ENCODE data around the gene BRD2.

BRD2 gene

DNA sequence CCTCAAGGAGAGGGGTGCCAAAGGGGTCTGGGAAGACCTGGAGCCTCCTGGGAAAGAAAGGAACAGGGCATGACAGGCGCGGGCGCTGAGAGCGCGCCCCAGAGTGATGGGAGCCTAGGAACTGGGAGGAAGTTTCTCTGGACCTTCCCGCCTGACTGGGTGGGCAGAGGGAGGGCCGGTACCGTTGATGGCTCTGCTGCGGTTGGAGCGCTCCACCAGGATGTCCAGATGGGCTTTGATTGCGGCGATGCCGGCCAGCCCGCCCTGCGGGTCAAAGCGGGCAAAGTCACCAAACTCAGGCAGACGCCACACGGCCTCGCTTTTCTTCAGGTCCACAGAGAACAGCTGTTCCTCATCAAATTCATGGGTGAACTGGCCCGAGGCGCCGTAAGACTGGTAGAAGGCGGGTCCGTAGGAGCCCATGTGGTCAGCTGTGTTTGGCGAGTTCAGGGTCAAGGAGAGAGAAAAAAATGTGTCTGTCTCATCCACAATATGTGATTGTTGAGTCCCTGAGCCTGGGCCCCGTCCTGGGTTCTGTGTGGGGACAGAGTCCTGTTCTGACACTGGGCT, 39.5 kb downstream of the BRD2 start:
- TF ChIP-seq, protein P1, sequence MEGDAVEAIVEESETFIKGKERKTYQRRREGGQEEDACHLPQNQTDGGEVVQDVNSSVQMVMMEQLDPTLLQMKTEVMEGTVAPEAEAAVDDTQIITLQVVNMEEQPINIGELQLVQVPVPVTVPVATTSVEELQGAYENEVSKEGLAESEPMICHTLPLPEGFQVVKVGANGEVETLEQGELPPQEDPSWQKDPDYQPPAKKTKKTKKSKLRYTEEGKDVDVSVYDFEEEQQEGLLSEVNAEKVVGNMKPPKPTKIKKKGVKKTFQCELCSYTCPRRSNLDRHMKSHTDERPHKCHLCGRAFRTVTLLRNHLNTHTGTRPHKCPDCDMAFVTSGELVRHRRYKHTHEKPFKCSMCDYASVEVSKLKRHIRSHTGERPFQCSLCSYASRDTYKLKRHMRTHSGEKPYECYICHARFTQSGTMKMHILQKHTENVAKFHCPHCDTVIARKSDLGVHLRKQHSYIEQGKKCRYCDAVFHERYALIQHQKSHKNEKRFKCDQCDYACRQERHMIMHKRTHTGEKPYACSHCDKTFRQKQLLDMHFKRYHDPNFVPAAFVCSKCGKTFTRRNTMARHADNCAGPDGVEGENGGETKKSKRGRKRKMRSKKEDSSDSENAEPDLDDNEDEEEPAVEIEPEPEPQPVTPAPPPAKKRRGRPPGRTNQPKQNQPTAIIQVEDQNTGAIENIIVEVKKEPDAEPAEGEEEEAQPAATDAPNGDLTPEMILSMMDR (conservative IDR thresholded peaks at IDR 0.05): no peak
- H3K27ac ChIP-seq: no peak overlapping the region

DNA sequence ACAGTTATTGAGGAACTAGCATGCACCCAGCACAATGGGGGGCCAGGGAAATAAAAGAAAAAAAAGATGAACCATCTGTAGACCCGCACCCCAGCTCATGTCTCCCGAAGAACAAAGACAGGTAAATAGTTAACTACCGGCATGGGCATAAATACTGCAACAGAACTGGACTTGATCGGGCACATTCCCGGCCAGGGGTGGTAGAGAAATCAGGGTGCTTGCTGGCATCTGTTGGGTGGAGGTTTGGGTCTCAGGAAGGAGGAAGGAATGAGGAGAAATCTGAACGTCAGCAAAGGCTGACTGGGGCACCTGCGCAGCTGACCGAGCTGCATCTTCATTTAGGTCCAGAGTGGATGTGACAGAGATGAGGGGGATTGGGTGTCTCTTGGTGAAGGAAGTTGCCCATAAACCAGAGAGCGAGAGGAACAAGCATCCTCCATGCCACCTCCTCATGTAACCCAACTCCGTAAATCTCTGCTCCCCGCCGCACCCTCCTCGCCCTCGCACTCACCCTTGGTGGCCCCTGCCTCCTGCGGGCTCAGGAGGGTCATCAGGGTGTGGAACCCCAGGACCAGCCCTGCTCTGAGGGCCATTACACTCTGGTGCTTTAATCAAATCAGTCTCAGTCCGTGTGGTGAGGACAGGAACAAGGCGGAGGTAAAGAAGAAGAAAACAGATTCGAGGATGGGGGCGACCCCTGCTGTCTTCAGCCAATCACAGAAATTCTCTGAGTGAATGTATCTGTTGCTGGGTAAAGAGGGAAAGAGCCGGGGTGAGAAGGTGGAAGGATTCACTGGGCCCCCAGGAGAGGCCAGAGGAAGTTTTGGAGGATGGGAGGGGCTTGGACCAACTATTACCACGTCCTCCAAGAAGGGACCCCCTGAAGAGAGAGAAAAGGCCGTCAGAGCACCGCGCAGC, 40.8 kb downstream of the BRD2 start, which contains the start of gene HLA-DOA:
Gene HLA-DOA (minus strand): TSS at position 648 of the 918 bp plus-strand sequence.
- no peak within 1 kb of the TSS for H3K27ac ChIP-seq
- TF ChIP-seq, protein P1 (conservative IDR thresholded peaks at IDR 0.05): no peak

DNA sequence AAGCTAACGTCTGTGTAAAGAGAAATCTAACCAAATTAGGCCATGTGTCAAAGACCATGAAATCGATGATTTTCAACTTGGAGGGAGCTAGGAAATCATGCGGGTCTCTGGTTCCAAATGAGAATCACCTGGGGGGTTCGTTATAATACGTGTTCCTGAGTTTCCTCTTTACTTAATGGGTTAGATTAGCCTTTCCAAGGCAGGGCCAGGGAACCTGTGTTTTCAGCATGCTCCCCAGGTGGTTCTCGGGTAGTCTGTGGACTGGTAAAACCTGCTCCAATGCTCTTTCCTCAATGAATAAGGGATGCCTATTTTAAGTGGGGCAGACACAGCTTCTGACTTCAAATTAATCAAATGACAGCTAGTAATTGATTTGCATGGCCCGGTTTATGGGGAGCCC, 42.0 kb downstream of the BRD2 start:
- H3K27ac ChIP-seq: no peak overlapping the region
- TF ChIP-seq, protein P1 (conservative IDR thresholded peaks at IDR 0.05): no peak

DNA sequence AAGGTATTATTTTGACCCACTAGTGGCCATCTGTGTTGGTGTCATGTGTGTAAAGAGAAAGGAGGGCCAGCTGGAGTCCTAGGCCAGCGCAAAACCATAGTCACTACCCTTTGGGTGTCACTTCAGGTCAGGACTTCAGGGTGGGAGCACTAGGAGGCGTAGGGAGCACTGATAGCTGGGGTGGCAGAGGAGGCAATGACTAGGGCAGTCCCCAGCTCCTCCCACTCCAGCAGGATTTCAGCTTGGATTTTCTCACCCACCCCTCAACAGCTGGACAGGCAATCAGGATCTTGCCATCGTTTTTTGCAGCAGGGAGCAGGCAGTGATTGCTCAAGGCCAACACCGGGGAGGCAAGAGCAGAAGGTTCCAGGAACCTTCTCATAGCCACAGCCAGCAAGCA, 45.2 kb downstream of the BRD2 start:
- H3K27ac ChIP-seq: no peak overlapping the region
- TF ChIP-seq, protein P1 (conservative IDR thresholded peaks at IDR 0.05): no peak

DNA sequence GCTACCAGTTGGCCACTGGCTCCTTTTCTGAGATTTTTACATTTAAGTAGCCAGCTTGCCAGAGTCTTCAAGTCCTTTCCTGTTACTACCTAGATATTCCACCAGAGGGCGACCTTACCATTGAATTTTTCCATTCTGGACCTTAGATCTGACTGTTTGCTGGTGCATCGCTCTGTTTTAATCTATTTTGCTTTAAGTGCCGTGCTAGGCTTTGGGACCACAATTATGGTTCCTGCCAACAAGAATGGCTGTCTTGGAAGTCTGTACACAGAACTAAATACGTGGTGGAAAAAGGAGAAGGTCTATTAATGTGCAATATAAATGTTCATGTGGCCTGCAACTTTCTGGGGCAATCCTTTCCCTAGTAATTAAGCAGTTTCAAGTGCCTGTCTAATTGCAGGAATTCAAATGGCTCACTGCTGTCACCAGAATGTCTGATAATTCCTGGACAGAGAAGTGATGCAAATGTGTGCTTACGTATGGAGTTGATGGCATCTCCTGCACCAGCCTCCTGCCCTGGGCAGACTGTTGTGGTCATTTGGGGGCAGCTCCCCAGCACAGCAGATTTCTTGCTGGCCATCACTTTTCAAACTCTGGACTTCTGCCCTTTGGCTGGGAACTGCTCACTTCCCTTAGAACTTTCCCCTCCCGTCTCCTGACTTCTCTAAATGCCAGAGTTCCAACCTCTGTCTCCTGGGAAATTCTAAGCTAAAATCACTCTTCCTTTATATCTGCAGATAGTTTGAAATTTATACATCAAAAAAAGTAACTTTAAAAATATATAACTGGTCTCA, 46.6 kb downstream of the BRD2 start:
- TF ChIP-seq, protein P1 (conservative IDR thresholded peaks at IDR 0.05): peak; percentile 78
- no peak overlapping the region for H3K27ac ChIP-seq

DNA sequence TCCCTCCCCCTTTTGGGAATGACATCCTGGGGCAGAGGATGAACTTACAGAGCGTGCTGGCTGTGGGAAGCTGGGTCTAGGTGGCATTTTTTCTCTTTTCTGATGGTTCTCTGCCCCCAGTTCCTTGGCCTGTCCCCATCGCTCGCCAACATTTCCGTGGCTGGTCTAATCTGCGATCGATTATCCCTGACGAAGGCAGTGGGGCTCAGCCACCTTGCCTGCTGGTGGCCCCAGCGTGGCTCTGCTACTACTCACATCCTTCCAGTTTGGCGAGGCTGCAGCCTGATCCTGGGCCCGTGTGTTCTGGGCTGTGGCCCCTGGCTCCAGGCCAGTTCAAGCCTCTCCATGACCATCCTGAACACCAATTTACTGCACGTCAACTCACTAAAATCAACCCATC, 47.4 kb downstream of the BRD2 start:
- TF ChIP-seq, protein P1 (conservative IDR thresholded peaks at IDR 0.05): no peak
- no peak overlapping the region for H3K27ac ChIP-seq

DNA sequence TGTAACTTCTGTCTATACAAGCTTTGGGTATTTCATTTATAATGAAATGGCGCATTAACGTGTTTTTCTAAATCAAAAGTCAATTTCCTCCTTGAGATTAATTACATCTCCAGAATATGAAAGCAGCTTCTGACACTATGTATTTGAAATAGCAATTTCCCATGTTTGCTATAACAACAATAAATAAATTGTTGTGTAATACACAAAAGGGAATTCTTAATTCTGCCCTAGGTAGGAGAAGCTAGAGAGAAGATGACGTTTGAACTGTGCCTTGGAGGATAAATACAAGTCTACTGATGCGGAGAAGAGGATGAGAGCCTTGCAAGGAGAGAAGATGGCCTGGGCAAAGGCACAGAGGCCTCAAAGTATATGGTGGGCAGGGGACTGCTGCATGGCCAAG, 48.6 kb downstream of the BRD2 start:
- TF ChIP-seq, protein P1 (conservative IDR thresholded peaks at IDR 0.05): no peak
- no peak overlapping the region for H3K27ac ChIP-seq

Measured in VCaP (cell line).